Measurements from ENCODE around the gene SH3GL2. TPM values are rescaled to one million over a fixed set of nuclear protein-coding genes. Genes with fewer than 3 reads are reported as not detected.

The SH3GL2 gene
- total RNA-seq, 1 donor from 2014 or later = not detected

DNA sequence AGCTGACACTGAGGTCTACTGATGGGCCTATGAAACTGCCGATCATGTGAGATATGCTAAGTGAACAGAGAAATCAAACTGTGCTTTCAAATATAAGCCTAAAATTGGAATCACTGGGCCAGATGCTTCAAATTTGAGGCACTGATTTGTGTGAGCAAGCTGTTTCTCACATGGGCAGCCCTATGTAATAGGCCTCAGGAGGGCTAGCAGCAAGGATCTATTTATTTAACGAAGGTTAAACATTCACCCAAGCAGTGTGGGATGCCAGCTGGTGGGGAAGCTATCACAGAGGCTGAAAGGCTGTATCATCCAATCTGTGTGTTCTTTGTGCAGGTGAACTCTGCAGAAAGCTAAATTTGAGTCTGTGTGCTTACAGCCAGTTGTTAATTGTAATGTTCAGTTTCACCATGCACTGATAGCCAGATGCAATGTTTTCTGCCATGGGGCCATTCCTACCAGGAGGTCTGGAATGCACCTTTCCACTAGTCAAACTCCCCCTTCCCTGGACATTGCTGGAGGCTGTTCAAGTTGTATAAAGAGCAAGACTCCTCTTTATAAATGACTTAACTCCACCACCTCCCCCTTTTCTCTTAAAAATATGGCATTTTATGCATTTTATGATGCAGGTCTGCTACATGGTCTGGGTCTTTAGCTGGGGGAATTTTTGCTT, 228.9 kb downstream of the SH3GL2 start:
- DNase-seq (ENCODE audit: low spot score) = no peak

DNA sequence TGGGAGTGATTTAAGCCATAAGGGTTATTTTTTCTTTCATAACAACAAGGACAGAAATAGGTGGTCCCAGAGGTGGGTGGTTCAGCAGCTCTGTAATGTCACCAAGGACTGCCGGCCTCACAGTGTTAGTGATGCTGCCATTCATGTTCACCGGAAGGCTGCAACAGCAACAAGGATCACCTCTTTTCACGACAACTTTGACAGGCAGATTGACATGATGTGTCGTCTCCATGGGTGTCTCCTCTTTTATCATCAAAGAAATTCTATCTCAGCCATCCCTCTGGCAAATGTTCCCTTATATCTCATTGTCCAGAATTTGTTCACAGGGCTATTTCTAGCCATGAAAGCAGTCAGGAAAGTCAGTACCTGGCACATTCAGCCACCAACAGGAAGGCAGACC, 231.5 kb downstream of the SH3GL2 start:
- no peak for DNase-seq (ENCODE audit: low spot score)

DNA sequence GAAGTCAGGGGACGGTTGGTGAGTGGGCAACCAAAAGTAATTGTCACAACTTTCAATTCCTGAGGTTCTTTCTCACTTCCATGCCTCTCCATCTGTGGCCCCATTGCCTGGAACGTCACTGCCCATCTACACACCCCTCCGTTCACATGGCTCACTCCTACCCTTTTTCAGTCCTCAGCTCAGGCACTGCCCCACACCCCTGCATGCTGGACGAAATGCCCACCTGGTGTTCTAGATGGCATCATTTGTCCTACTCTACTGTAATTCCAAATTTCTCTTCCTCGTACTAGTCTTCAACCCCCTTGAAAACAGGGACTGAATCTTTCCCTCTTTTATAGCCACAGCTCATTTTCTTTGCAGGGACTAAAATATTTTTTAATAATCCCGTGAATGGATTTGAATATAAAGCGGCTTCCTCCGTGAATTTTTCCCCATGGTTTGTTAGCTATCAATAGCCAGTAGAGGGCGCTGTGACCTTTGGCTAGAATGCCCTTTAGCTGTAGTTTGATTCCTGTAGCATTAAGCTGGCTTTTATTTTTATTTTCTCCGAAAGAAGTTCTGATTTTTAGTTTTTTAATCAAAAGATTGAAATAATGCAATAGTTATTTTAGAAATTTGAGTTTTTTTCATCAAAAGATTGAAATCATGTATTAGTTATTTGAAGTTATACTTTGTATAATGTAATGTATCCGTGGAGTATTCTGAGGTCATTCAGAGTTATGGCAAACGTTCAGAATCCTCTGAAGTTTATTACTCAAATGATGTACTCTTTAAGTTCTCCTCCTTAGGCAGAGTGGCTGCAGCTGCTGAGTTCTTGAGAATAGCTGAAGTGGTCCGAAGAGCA, 232.1 kb downstream of the SH3GL2 start:
- no peak for DNase-seq (ENCODE audit: low spot score)

DNA sequence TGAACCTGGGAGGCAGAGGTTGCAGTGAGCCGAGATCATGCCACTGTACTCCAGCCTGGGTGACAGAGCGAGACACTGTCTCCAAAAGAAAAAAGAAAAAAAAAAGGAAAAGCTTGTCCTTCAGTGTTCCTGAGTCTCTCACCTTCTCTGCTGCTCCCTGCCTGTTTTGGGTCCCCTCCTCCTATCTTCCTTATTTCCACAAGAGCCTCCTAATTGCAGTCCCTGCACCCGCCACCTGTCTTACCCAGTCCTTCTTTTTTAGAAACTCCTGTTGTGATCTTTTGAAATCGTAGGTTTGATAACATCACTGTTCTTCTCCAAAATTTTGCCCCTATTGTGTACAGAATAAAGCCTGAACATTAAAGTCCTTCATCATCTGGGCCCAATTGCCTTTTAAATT, 234.9 kb downstream of the SH3GL2 start:
- DNase-seq (ENCODE audit: low spot score) = no peak

DNA sequence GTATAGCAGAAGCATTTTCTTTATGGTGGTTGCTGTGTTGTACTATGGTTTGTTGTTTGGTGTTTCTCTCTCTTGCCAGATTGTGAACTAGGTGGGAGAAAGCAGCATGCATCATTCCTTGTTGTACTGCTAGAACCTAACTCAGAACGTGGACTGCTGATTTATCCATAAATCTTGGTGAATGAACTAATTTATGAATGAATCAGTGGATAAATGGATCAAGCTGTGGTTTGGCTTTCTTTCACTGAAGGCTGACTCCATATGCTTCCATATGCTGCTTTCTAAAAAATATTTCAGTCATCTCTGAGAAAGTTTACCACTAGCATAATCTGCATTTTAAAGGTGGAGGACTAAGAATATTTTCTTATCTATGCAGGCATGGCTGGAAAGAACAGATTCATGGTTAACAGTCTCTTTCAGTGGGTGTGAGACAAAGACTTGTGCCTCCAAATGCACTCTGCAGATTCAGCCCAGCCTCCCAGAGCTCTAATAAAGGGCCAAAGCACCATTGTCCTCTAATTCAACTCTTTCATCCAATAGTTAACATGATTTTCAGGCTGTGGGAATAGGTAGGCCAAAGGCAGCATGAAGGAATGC, 237.7 kb downstream of the SH3GL2 start:
- DNase-seq (ENCODE audit: low spot score) = no peak

DNA sequence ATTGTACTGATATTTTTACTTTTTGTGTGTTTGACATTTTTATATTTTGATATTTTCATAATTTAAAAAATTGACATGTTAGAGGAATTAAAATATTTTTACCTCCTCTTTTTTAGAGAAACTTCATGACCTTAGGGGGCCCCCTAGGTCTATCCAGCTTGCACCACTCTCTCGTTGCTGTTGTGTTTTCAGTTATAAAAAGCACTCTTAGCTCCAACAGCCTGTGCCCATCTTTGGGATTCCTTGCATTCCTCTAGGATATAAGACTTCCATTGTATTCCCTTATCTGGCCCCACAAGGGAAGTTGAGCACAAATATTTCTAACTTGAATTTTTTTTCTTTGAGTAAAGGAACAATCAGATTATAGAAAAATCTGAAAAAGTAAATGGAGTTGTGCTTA, 245.3 kb downstream of the SH3GL2 start:
- no peak for DNase-seq (ENCODE audit: low spot score)

DNA sequence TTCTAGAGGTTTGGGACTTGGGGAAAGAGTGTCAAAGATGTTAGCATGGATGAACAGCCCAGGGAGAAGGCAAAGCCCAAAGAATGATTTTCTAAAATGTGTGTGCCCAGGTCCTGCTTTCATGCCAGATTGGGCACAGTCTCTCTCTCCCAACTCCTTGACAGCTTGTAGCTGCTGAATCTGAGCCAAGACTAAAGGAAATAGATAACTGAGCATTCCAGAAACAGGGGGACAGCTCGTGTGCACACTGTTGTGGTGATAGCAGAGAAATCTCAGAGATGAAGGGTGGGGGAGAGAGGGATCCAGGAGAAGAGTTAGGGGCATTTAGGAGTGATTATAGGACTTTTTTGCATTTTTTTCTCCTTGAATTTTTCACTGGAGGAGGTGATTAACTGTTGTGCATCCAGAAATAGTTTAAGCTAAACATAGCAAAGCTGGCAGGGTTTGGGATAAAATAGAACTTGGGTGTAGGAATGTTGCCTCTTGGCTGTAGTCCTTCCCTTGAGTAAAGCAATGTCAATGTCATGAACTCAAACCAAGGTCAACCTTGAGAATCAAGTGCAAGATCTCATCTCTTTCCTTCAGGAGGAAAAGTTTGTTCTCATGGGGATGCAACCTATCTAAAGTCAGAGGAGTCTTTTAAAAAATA, 245.9 kb downstream of the SH3GL2 start:
- DNase-seq (ENCODE audit: low spot score) = no peak

DNA sequence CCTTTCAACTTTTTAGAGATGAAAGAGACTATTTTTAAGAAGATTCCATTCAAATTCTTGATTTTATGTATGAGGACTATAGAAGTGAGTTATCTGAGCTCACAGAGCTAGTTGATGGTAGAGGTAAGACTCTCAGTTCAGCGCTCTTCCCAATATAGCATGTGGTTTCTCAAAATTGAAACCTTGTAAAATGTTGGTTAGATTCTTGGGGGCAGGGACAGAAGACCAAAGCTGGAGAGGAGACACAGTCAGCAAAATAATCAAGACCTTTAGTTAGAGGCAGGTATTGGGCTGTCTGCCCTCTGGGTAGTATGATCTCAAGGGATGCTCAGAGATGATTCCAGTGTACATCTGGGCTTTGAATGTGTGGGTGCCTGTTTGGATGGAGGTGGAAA, 246.4 kb downstream of the SH3GL2 start:
- DNase-seq (ENCODE audit: low spot score) = no peak

DNA sequence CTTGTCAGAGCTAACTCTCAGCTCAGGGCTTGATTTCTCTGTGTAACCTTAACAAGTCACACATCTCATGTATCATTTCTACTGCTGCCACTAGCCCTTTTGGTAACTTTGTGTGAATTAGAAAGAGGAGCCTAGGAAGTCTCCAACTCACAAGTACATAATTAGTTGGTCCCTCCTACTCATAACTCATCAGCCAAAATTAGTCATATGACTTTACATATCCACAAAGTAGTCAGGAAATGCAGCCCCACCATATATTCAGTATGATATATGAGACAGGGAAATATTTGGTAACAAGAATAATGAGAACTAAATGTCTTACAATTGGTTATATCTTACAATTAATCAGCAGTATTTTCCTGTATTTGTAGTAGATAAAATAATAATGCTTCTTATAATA, 250.2 kb downstream of the SH3GL2 start:
- DNase-seq (ENCODE audit: low spot score) = no peak

DNA sequence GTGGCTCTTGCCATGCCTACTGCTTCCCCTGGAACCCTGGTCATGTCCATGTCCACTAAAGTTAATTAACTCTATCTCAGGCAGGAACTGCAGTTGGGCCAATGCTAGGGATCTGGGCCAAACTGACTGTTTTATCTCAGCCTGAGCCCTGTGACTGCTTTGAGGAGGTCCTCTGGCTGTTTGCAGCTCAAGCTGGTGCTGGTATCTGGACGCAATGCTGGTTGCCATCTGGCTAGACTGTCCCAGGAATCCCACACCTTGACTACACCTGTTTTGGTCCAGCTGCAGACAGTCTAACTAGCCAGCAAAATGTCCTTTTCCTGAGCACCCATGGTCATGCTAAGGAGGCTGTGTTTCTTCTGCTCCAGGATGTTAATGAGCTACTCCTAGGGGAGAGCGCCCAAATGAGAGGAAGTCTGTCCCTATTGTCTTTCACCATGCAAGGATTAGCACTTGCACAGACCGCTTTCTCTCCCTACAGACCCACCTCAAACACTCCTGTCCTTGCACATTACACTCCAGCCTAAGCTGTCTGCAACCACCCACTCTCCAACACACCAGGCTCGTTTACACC, 251.0 kb downstream of the SH3GL2 start:
- no peak for DNase-seq (ENCODE audit: low spot score)

DNA sequence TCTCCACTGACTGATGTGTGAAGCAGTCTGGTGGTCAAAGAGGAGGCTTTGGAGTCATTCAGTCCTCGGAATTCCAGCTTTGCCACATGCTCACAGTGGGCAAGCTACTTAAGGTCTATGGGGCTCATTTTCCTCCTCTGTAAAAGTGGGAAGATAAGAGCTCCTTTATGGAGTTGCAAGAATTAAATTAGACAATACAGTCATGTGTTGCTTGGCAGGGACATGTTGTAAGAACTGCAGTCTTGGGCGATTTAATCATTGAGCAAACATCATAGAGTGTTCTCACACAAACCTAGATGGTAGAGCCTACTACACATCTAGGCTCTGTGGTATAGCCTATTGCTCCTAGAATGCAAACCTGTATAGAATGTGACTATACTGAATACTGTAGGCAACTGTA, 253.9 kb downstream of the SH3GL2 start:
- DNase-seq (ENCODE audit: low spot score) = no peak

DNA sequence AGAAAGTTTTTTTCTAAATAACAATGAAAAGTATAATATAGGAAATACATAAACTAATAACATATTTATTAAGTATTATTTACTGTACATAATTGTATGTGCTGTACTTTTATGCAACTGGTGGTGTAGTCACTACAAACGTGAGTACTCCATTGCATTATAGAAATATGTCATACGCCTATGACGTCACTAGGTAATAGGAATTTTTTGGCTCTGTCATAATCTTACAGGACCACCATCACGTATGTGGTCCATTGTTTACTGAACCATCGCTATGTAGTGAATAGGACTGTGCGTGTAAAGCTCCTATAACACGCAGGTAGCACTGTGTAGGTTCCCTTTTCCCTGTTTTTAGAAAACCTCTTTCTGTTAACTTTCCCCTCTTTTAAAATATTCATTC, 255.0 kb downstream of the SH3GL2 start:
- no peak for DNase-seq (ENCODE audit: low spot score)

DNA sequence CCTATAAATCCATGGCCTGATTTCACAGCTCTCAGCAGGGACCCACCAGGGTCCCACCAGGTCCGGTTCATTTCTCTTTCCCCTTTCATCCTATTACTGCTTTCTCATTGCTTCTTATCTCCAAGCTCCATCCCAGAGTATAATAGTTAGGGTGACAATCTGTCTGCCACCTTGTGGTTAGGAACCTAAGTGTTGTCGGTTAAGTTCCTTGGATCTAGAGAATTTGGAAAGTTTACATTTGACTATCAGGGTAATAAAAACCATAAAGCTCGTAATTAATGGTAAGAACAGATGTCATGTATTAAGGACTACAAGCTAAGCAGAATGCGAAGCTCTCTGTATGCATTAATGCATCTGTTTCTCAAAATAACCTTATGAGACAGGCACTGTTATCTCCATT, 259.1 kb downstream of the SH3GL2 start:
- DNase-seq (ENCODE audit: low spot score) = no peak

DNA sequence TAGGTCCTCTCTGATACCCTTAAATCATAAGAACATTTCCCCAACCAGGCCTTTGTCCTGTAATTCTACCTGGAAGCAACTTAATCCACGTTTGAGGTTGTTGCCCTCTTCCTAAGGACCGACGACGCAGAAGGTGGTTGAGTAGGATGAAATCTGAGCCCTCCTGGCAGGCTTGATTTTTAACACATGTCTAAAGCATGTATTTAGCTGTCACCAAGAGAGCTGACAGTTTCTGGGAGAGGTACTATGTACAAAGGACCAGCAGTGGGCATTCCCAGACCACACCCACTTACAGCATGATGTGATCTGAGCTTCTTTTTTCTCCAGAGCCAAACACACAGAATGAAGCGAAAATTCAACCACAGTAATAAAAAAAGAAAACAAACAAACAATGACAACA, 260.9 kb downstream of the SH3GL2 start:
- DNase-seq (ENCODE audit: low spot score) = no peak

DNA sequence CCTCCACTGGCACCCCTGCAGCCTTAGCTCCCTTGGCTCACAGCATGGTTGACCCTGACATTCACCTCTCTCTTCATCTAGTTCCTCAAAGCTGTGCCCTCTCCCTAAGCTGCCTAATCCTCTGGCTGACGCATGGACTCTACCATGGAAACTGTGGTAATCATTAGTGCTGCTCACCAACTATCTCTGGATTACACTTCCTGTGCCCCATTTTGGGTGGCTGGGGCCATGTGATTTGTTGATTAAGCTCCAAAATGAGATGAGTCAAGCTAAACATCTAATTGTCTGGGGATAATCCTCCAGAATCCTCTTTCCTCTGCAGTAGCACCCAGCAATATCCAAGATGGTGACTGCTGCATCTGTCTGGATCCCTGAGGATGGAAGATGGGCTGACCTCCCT, 264.4 kb downstream of the SH3GL2 start:
- DNase-seq (ENCODE audit: low spot score) = no peak
